H1 (cell line): ENCODE measurements around the gene EIF4EBP3. TPM values are rescaled to one million over a fixed set of nuclear protein-coding genes. Genes with fewer than 3 reads are reported as not detected.

Source experiments
- CREB1 ChIP-seq: IDR thresholded peaks from 2 replicates; pipeline ENCODE4 v1.6.1; 2012; ENCODE audit warnings: inconsistent platforms
- KDM4A ChIP-seq: IDR thresholded peaks from one replicate; pipeline ENCODE4 v1.7.1; 2012; ENCODE audit warnings: low read depth, mild to moderate bottlenecking, moderate library complexity, low read length, inconsistent platforms; ENCODE audit not compliant: severe bottlenecking
- SP2 ChIP-seq: IDR thresholded peaks from 2 replicates; pipeline ENCODE4 v1.6.1; 2012; ENCODE audit warnings: mild to moderate bottlenecking, low read length, inconsistent platforms
- polyA plus RNA-seq, 7 experiments: library from polyadenylated mRNA; depleted of rRNA in 3 of 7; stranded (reverse) in 5 of 7; unstranded in 2 of 7; fragments of >200 nt in 5 of 7; fragments of 200-250 nt in 2 of 7; gene quantifications; 1 replicate in 5 of 7; 2 replicates in 1 of 7; 4 replicates in 1 of 7; pipeline versions ENCODE4 v1.2.1 to v1.2.3, GENCODE V29; 2011 to 2013; ENCODE audit warnings: missing spikeins in 2 of 7, mixed read lengths in 2 of 7
- total RNA-seq: library from RNA; stranded (reverse); fragmentation: NEBNext Ultra II Directional; extraction: Animal tissue kit (Norgen Biotek cat#: 25700); gene quantifications from 2 replicates; pipeline ENCODE4 v1.2.1, GENCODE V29; 2021
- TF ChIP-seq, protein P1 (sequence below): IDR thresholded peaks from 2 replicates; pipeline ENCODE4 v1.6.1; 2012; ENCODE audit warnings: low read length, inconsistent platforms

EIF4EBP3 gene
- total and polyA plus RNA-seq, 2 of the 8 experiments (the other 6 are each of a cell fraction or from before 2014, with no cell fraction given): 11.1 to 11.7 TPM

DNA sequence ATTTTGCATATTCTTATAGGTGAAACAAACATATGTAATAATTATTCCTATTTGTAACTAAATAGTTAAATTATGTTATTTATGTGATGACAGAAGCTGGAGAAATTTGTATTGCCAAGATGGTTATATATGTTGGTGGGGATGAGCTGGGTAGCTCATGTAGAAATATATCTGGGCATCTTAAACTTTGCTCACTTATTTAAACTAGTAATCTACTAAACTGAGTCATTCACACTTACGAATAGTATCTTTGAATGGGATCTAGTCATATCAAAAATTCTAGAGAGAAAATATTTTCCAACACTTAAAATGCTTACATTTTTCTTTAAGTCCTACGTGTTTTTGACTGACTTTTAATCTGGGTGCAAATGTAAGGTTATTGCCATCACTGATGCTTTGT is 44.6 kb upstream of the EIF4EBP3 start (continued):
- TF ChIP-seq, protein P1, sequence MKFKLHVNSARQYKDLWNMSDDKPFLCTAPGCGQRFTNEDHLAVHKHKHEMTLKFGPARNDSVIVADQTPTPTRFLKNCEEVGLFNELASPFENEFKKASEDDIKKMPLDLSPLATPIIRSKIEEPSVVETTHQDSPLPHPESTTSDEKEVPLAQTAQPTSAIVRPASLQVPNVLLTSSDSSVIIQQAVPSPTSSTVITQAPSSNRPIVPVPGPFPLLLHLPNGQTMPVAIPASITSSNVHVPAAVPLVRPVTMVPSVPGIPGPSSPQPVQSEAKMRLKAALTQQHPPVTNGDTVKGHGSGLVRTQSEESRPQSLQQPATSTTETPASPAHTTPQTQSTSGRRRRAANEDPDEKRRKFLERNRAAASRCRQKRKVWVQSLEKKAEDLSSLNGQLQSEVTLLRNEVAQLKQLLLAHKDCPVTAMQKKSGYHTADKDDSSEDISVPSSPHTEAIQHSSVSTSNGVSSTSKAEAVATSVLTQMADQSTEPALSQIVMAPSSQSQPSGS: no peak
- TF ChIP-seq CREB1: no peak
- no peak for TF ChIP-seq KDM4A
- TF ChIP-seq SP2: no peak
